IPS-NIHi7 (cell line): Measurements from ENCODE around the gene CXCR3.
A peak's percentile ranks its signal among the peaks of the same experiment; 100 is the strongest.
"Not testable (repeated sequence)": the region's sequence is repeated elsewhere in the genome, so short reads cannot be mapped to it uniquely, and the experiment has no call there.

Experiments used
- DNase-seq: peaks from one replicate; pipeline ENCODE4 v3.0.0; 2012; ENCODE audit warnings: mixed read lengths; ENCODE audit errors: extremely low spot score

Gene CXCR3

DNA sequence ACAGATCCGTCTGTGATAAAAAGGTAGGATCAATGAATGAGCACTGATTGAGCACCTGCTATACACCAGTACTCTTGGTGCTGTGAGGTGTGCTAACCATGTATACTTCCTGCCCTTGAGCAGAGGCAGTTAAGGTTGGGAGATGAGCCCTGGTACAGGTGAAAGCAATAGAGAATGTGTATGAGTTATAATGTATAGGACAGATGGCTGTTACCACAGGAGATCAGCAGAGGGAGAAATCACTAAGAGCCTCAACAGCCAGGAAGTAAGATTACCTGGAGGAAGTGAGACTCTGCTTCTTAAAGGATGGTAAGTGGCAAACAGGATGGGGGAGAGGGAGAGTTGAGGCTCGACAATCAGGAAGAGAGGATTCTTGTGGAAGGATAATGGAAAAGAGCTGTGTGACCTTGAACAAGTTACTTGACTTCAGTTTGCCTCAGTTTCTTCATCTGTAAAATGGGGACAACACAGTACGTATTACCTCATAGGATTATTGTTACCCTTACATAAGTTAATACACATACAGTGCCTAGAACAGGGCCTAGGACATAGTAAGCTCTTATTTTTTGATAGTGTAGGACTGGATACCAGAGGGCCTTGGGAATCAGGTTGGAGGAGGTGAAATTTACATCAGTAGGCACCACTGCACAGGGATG is 9.1 kb downstream of the CXCR3 start:
- no peak for DNase-seq

- no peak for DNase-seq
Measured at GRCh38 chrX:71607488-71607887, 10.8 kb downstream of the CXCR3 start.

DNA sequence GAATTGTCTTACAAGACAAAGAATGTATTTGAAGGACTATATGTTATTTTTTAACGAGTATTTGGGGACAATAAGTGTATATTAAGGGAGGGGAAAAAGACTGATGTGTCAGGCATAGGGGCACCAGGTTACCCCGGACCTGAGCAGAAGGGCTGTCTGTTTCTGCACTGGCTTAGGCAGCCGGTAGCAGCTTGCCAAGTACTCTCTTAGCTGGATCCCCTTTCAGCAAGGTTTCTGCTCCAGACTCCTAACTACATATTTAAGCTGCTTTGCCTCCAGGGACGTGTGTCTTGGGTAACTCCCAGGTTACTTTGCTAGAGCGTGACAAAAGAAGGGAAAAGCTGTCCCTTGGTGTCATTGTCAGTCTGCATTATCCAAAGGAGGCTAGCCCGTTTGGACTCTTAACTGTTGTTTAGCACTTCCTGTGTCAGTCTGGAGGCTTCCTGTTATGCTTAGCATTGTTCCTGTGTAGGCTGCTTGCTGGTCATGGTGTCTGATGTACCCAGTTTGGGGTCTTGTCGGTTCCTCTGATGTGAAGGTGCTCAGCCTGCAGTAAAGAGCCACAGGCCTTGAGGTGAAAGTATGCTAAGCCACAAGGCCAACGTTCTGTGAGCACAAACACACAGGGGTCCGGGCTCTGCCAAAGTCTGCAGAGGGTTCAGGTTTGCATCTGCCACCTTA is 11.6 kb downstream of the CXCR3 start:
- no peak for DNase-seq

- no peak for DNase-seq
Measured at GRCh38 chrX:71604796-71605568, 13.3 kb downstream of the CXCR3 start.

GRCh38 chrX:71604141-71604540 is 14.2 kb downstream of the CXCR3 start:
- no peak for DNase-seq

DNA sequence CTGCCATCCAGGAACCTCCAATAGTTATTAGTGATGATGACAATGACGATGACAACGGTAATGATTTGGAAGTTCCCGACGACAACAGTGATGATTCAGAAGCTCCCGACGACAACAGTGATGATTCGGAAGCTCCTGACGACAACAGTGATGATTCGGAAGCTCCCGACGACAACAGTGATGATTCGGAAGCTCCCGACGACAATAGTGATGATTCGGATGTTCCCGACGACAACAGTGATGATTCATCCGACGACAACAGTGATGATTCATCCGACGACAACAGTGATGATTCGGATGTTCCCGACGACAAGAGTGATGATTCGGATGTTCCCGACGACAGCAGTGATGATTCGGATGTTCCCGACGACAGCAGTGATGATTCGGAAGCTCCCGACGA is 14.7 kb downstream of the CXCR3 start:
- DNase-seq = no peak

GRCh38 chrX:71599965-71600364 is 18.3 kb downstream of the CXCR3 start:
- DNase-seq = no peak

- not testable (repeated sequence) for DNase-seq
Measured at GRCh38 chrX:71593210-71593609, 25.1 kb downstream of the CXCR3 start.

GRCh38 chrX:71586929-71587328 is 31.4 kb downstream of the CXCR3 start:
- DNase-seq = no peak

DNA sequence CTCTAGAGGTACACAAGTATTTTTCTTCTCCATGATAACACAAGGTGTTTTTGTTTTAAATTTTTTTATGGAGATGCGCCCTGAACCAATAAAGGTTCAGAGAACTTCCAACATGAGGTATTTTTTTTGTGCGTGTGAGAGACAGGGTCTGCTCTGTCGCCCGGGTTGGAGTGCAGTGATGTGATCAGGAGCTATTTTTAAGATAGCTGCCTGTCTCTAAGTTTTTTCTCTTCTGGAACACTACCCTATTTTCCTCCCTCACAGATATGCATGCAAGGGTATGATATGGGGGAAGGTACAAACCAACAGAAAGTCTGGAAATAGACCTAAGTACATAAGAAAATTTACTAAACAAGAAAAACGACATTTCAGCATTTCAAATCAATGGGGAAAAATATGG is 37.1 kb downstream of the CXCR3 start:
- DNase-seq = no peak

DNA sequence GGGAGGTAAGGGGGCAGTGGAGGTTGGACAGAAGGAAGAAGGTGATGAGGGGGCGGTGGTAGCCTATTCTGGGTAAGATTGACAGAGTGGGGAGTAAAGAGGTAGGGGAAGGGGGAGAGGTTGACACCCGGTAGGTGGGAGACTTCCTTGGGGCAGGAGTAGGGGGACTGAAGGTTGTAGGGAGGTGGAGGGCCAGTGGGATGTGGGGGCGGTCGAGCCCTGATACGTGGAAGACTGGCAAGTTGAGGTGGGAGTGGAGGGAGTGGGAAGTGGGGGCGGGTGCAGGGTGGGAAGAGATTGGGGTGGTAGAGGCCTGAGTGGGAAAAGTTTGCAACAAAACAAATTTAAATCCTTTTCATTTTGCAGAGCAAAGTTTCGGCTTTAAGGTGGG is 38.3 kb downstream of the CXCR3 start:
- no peak for DNase-seq

GRCh38 chrX:71579136-71579989 is 38.9 kb downstream of the CXCR3 start:
- DNase-seq = peak; percentile 37

DNA sequence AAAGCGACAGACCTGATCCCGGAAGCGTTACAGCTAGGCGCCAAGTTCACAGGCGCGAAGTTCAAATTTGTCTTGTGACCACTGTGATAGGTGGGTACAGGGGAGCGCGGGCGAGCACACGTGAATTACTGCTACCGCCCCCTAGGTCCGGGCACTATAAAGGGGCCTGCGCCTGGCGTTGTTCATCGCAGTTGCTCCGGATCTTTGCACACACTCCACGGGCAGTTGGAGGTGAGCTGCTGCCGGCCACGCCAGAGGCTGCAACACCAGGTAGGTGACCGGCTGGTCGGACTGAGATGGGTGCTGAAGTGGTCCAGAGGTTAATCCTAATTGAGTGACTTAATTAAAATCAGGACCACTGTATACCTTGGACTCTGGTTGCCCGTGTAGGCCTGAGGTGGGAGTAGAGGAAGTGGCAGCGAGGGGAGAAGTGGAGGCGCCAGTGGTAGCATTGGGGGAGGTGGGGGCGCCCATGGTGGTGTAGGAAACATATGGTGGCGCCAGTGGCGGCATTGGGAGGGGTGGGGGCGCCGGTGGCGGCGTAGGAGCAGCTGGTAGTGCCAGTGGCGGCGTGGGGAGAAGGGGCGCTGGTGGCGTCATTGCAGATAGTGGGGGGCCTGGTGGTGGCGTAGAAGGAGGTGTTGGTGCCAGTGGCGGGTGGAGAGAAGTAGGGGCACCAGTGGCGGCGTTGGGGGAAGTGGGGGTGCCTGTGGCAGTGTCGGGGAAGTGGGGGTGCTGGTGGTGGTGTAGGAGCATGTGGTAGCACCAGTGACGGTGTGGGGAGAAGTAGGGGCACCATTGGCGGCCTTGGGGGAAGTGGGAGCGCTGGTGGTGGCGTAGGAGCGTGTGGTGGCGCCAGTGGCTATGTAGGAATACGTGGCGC is 39.8 kb downstream of the CXCR3 start, which contains the start of gene GCNA:
GCNA (plus strand) TSS at position 185 of the 883 bp plus-strand sequence. CDS start 2,385 bp downstream, outside the sequence.
- no peak for DNase-seq

- DNase-seq = no peak
Measured at GRCh38 chrX:71577682-71578081, 40.6 kb downstream of the CXCR3 start.

- DNase-seq = no peak
Measured at GRCh38 chrX:71573590-71573989, 44.7 kb downstream of the CXCR3 start.

GRCh38 chrX:71571390-71571789 is 46.9 kb downstream of the CXCR3 start:
- DNase-seq = not testable (repeated sequence)
